Activated naive CD4-positive, alpha-beta T cell treated with anti-CD3 and anti-CD28 coated beads for 36 hours (primary cell): ENCODE results near the gene GRK2. TPM values are rescaled to one million over a fixed set of nuclear protein-coding genes. Genes with fewer than 3 reads are reported as not detected.

Source experiments
- CTCF ChIA-PET: fragments of 350-600 bp; sonication (Branson Sonifier 250); formaldehyde crosslinking; loops from one replicate; lab custom pipeline; 2021; ENCODE audit warnings: antibody characterized with exemption; lab: Charles Lee
- DNase-seq: peaks from one replicate; pipeline ENCODE4 v3.0.0-alpha.2; 2020
- H3K27ac Mint-ChIP-seq: one replicate; pipeline ENCODE4 v1.8.0; 2021; ENCODE audit warnings: mild to moderate bottlenecking, mixed read lengths
- H3K27me3 Mint-ChIP-seq: one replicate; pipeline ENCODE4 v1.8.0; 2021; ENCODE audit warnings: low read depth, mixed read lengths
- H3K36me3 Mint-ChIP-seq: one replicate; pipeline ENCODE4 v1.8.0; 2021; ENCODE audit warnings: low read depth, mixed read lengths
- H3K4me1 Mint-ChIP-seq: one replicate; pipeline ENCODE4 v1.8.0; 2021; ENCODE audit warnings: low read depth, mixed read lengths
- H3K4me3 Mint-ChIP-seq: one replicate; pipeline ENCODE4 v1.8.0; 2021; ENCODE audit warnings: mild to moderate bottlenecking, moderate library complexity, mixed read lengths
- H3K9me3 Mint-ChIP-seq: one replicate; pipeline ENCODE4 v1.8.0; 2021; ENCODE audit warnings: mixed read lengths
- intact Hi-C: fragments of 100-400 bp; cut with micrococcal nuclease; formaldehyde crosslinking; loops from one replicate; pipeline ENCODE4 v1.15.1; 2023
- total RNA-seq, 2 experiments: library from RNA; stranded (reverse); gene quantifications; one replicate each; pipeline ENCODE4 v1.2.3, GENCODE V29; 2021

Gene GRK2
- total RNA-seq, 2 experiments from 2014 or later = 293 to 295 TPM

DNA sequence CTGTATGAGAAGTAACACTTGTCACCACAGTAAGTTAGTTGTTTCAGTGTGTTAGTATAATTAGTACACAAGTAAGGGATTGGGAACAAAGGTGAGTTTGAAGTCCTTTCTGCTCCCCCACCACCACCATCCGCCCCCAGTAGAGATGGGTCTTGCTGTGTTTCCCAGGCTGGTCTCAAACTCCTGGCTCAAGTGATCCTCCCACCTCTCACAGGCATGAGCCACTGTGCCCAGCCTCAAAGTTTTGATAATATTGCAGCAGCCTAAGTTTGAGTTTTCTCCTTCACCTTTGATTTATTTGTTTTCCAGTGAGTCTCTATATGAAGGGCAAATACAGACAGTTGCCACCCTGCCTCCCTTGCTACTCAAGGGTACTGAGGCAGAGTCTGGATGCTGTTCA is 23.7 kb upstream of the GRK2 start:
- H3K4me3 Mint-ChIP-seq = peak overlapping the region; percentile 86
- no peaks in the 10 kb centered on the region for H3K9me3 Mint-ChIP-seq
- H3K27me3 Mint-ChIP-seq = no peaks in the 10 kb centered on the region
- H3K27ac Mint-ChIP-seq = peak overlapping the region; percentile 99
- H3K36me3 Mint-ChIP-seq = peaks cover 64% of the 10 kb centered on the region
- CTCF ChIA-PET = interaction anchor here (2.3 kb wide), 1 partner anchor 19 kb away, joined by 10 read pairs; no protein-coding TSS in a partner anchor
- DNase-seq = no peak
- H3K4me1 Mint-ChIP-seq = peaks cover 51% of the 10 kb centered on the region
- intact Hi-C loops = loop anchor here (5.0 kb wide), 1 partner anchor 150 kb away; the partner anchor contains the start of gene RAD9A

DNA sequence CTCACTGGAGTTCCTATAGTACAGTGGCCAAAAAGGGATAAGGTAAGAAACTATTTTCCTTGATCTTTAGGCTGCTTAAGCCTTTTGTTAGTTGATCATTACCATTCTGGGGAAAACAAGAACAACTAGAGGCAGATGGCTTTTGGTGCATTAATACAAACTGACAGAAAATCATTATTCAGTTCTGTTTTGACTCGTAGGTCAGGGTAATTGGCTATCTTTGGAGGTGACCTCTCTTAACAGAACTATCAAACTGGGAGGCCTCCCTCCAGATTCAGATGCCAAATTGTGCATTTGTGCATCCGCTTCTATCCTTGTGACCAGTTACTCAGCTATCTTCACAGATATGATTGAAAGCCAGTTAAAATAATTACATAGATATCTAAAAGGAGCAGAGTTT is 23.2 kb upstream of the GRK2 start:
- H3K4me3 Mint-ChIP-seq = peak overlapping the region; percentile 86
- peaks cover 51% of the 10 kb centered on the region for H3K4me1 Mint-ChIP-seq
- H3K27ac Mint-ChIP-seq = peak overlapping the region; percentile 99
- H3K27me3 Mint-ChIP-seq = no peaks in the 10 kb centered on the region
- intact Hi-C loops = loop anchor here (5.0 kb wide), 1 partner anchor 149 kb away; the partner anchor contains the start of gene RAD9A
- H3K9me3 Mint-ChIP-seq = no peaks in the 10 kb centered on the region
- DNase-seq = no peak
- H3K36me3 Mint-ChIP-seq = peaks cover 68% of the 10 kb centered on the region
- CTCF ChIA-PET = interaction anchor here (2.3 kb wide), 1 partner anchor 19 kb away, joined by 10 read pairs; no protein-coding TSS in a partner anchor

DNA sequence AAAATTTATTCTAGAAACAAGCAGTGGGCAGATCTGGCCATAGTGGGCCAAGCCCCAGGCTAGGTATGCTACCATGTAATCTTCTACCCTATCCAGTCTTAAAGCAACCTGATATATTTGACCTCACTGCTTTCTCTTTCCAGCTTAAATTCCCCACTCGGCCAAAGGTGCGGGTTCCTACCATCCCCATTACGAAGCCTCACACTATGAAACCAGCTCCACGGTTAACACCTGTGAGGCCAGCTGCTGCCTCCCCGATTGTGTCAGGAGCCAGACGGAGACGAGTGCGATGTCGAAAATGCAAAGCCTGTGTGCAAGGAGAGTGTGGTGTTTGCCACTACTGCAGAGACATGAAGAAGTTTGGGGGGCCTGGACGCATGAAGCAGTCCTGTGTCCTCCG is 21.2 kb upstream of the GRK2 start:
- no peaks in the 10 kb centered on the region for H3K9me3 Mint-ChIP-seq
- no peak overlapping the region for H3K4me3 Mint-ChIP-seq
- intact Hi-C loops = no loop called here
- CTCF ChIA-PET = interaction anchor here (1.1 kb wide), 1 partner anchor 19 kb away, joined by 3 read pairs; no protein-coding TSS in a partner anchor
- no peaks in the 10 kb centered on the region for H3K27me3 Mint-ChIP-seq
- peaks cover 82% of the 10 kb centered on the region for H3K36me3 Mint-ChIP-seq
- DNase-seq = no peak
- peaks cover 38% of the 10 kb centered on the region for H3K4me1 Mint-ChIP-seq
- H3K27ac Mint-ChIP-seq = peak overlapping the region; percentile 51

DNA sequence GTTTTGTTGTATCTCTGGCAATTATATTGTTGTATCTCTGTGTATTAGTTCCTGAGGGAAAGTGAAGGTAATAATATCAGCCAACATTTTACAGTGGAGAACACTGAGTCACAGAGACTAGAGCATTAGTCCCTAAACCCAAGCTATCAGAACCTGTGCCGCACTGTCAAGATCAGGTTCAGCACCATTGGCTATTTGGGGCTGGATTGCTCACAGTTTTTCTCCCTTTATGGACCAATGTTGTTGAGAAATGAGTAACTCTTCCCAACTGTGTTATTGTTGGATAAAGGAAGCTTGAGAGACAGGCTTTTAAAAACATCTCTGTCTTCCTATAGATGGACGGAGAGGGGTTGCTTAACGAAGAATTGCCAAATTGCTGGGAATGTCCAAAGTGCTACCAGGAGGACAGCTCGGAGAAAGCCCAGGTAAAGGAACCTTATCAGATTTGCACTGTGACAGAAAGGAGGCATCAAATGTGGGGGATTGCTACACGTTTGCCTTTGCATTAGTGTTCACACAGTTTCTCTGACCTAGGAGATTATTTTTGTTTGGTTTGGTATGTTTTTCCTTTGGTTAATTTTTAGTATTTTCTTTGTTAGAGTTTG is 18.2 kb upstream of the GRK2 start:
- CTCF ChIA-PET = no interaction called here
- H3K27me3 Mint-ChIP-seq = no peaks in the 10 kb centered on the region
- no peak overlapping the region for H3K27ac Mint-ChIP-seq
- intact Hi-C loops = no loop called here
- H3K4me1 Mint-ChIP-seq = peaks cover 31% of the 10 kb centered on the region
- no peaks in the 10 kb centered on the region for H3K9me3 Mint-ChIP-seq
- H3K4me3 Mint-ChIP-seq = no peak overlapping the region
- H3K36me3 Mint-ChIP-seq = peaks cover 62% of the 10 kb centered on the region
- no peak for DNase-seq

DNA sequence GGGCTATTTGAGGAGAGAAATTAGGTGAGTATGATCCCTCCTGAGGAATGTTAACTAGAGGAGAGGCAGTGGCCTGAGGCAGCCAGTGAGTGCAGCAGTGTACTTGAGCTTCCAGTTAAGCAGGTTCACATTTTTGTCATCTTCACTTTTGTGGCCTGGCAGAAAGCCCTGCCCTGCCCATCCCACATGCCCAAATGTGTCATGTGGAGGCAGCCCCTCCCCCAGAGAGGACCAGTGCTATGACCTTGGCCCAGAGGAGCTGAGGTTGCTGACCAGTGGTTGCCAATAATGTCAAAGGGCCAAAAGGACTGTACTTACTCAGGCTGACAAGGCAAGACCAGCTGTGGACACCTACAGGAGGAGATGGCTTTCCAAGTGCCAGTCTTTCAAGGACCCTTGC is 17.6 kb upstream of the GRK2 start:
- Mint-ChIP-seq H3K27me3 (no peaks in the 10 kb centered on the region), H3K4me3 (no peak overlapping the region), H3K9me3 (no peaks in the 10 kb centered on the region), H3K27ac (peak overlapping the region; percentile 54), H3K36me3 (peaks cover 60% of the 10 kb centered on the region), H3K4me1 (peaks cover 27% of the 10 kb centered on the region)
- DNase-seq = no peak
- intact Hi-C loops = no loop called here
- CTCF ChIA-PET = no interaction called here

DNA sequence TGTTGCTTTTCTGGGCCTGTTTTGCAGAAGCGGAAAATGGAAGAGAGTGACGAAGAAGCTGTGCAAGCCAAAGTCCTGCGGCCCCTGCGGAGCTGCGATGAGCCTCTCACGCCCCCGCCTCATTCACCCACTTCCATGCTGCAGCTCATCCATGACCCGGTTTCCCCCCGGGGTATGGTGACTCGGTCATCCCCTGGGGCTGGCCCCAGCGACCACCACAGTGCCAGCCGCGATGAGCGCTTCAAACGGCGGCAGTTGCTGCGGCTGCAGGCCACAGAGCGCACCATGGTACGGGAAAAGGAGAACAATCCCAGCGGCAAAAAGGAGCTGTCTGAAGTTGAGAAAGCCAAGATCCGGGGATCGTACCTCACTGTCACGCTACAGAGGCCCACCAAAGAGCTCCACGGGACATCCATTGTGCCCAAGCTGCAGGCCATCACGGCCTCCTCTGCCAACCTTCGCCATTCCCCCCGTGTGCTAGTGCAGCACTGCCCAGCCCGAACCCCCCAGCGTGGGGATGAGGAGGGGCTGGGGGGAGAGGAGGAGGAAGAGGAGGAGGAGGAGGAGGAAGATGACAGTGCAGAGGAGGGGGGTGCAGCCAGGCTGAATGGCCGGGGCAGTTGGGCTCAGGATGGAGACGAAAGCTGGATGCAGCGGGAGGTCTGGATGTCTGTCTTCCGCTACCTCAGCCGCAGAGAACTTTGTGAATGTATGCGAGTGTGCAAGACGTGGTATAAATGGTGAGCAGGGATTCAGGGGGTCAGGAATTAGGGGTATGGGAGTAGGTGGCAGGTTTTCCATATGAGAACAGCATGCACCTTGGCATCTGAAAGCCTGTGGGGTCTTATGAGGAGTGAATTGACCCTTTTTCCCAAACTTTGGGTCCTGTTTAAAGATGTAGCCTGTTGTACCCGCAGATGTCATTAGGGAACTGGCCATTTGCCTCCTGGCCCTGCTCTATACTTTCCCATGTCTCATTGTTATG is 15.9 kb upstream of the GRK2 start:
- H3K9me3 Mint-ChIP-seq = no peaks in the 10 kb centered on the region
- H3K27me3 Mint-ChIP-seq = no peaks in the 10 kb centered on the region
- H3K4me3 Mint-ChIP-seq = no peak overlapping the region
- H3K36me3 Mint-ChIP-seq = peaks cover 58% of the 10 kb centered on the region
- no peak for DNase-seq
- CTCF ChIA-PET = interaction anchor here (1.9 kb wide), 1 partner anchor 12 kb away, joined by 9 read pairs; no protein-coding TSS in a partner anchor
- peak overlapping the region; percentile 62 for H3K27ac Mint-ChIP-seq
- intact Hi-C loops = no loop called here
- peaks cover 14% of the 10 kb centered on the region for H3K4me1 Mint-ChIP-seq

DNA sequence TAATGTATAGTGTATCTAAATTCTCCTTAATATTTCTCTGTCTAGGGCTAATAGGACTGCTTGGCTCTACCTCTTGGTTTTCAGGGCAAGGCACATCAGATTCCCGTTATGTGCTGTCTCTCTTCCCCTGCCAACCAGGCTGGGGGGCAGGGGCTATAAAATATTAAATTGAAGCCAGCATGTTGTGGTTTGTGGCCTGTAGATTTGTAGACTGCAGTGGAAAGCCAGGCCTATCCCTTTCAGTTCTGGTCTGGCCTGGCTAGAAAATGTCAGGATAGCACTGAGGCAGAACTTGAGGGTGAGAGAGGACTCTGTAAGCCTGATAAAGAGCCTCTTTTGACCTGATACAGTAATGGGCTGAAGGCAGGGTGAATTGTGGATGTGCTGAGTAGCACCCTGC is 14.4 kb upstream of the GRK2 start:
- H3K9me3 Mint-ChIP-seq = no peaks in the 10 kb centered on the region
- intact Hi-C loops = no loop called here
- peaks cover 13% of the 10 kb centered on the region for H3K4me1 Mint-ChIP-seq
- peaks cover 53% of the 10 kb centered on the region for H3K36me3 Mint-ChIP-seq
- peak overlapping the region; percentile 37 for H3K27ac Mint-ChIP-seq
- no peaks in the 10 kb centered on the region for H3K27me3 Mint-ChIP-seq
- CTCF ChIA-PET = interaction anchor here (1.6 kb wide), 1 partner anchor 66 kb away, joined by 6 read pairs; no protein-coding TSS in a partner anchor
- DNase-seq = no peak
- no peak overlapping the region for H3K4me3 Mint-ChIP-seq

DNA sequence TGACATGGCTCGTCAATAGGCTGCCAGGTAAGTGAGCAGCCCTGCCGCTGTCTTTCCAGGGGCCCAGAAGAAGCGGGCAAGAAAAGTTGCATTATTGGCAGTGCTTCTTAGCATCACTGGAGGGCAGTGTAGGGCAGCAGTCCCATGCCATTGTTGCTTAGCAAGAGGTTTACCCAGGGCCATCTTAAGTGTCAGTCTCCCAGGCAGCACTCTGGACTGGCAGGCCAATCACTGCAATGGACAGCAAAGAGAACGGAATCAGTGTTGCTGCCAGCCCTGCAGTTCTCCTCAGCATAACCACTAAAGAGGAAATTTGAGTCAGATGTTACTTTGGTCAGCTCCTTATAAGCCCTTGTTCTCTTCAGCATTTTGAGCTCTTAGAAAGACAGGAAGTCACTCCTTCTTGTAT is 13.4 kb upstream of the GRK2 start:
- intact Hi-C loops = no loop called here

DNA sequence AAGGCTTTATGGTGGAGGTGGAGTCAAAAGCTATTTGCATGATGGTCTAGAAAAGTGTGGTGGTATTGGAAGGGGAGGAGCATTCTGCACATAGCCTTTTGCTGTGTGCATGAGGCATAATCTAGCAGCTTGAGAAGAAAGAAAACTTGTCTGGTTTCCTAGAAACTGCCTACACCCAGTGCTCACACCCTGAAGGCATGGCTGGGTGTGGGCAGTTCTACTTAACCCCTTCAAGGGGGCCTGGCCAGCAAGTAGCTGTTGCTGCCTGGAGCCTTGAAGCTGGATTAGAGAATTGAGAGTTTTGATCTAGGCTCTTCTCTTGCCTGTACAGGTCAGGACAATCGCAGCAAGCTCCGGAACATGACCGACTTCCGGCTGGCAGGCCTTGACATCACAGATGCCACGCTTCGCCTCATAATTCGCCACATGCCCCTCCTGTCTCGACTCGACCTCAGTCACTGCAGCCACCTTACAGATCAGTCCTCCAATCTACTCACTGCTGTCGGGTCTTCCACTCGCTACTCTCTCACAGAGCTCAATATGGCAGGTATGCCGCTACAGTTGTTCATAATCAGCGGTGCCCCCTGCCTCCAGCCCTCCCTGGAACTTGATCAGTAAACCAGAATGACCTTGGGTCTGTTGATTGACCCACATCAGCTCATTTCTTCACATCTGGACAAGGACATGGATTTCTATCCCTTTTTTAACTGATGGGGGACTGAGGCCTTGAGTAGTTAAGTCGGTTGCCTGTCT is 12.2 kb upstream of the GRK2 start:
- Mint-ChIP-seq H3K27ac (peak overlapping the region; percentile 28), H3K4me1 (peaks cover 13% of the 10 kb centered on the region), H3K36me3 (peaks cover 39% of the 10 kb centered on the region), H3K4me3 (no peak overlapping the region), H3K9me3 (no peaks in the 10 kb centered on the region), H3K27me3 (no peaks in the 10 kb centered on the region)
- intact Hi-C loops = no loop called here
- CTCF ChIA-PET = interaction anchor here (0.9 to 2.6 kb wide), 5 partner anchors 9 to 98 kb away, joined by 3 to 27 read pairs (median 4); no protein-coding TSS in a partner anchor
- no peak for DNase-seq

More for the DNA sequence above, 13.4 kb upstream of the GRK2 start:
- H3K27ac Mint-ChIP-seq = peak overlapping the region; percentile 28
- H3K27me3 Mint-ChIP-seq = no peaks in the 10 kb centered on the region
- CTCF ChIA-PET = interaction anchor here (0.6 to 2.6 kb wide), 6 partner anchors 10 to 213 kb away, joined by 3 to 27 read pairs (median 5); no protein-coding TSS in a partner anchor
- H3K9me3 Mint-ChIP-seq = no peaks in the 10 kb centered on the region
- DNase-seq = peak; percentile 44
- peaks cover 49% of the 10 kb centered on the region for H3K36me3 Mint-ChIP-seq
- peaks cover 13% of the 10 kb centered on the region for H3K4me1 Mint-ChIP-seq
- no peak overlapping the region for H3K4me3 Mint-ChIP-seq

DNA sequence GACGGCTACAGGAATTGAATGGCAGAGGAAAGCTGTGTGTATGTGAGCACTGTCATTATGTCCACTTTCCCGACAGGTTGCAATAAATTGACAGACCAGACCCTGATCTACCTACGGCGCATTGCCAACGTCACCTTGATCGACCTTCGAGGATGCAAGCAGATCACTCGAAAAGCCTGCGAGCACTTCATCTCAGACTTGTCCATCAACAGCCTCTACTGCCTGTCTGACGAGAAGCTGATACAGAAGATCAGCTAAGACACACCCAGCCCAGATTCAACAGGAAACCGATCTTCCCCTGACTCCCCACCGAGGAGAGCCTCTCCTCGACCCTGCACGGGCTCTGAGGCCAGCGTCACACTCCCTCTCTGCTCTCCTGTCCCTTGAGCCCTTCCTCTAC is 11.5 kb upstream of the GRK2 start:
- H3K4me1 Mint-ChIP-seq = peaks cover 13% of the 10 kb centered on the region
- H3K4me3 Mint-ChIP-seq = no peak overlapping the region
- no peaks in the 10 kb centered on the region for H3K27me3 Mint-ChIP-seq
- intact Hi-C loops = no loop called here
- CTCF ChIA-PET = interaction anchor here (0.6 to 2.6 kb wide), 5 partner anchors 8 to 332 kb away, joined by 3 to 27 read pairs (median 4); no protein-coding TSS in a partner anchor
- no peaks in the 10 kb centered on the region for H3K9me3 Mint-ChIP-seq
- DNase-seq = no peak
- H3K27ac Mint-ChIP-seq = no peak overlapping the region
- peaks cover 32% of the 10 kb centered on the region for H3K36me3 Mint-ChIP-seq

DNA sequence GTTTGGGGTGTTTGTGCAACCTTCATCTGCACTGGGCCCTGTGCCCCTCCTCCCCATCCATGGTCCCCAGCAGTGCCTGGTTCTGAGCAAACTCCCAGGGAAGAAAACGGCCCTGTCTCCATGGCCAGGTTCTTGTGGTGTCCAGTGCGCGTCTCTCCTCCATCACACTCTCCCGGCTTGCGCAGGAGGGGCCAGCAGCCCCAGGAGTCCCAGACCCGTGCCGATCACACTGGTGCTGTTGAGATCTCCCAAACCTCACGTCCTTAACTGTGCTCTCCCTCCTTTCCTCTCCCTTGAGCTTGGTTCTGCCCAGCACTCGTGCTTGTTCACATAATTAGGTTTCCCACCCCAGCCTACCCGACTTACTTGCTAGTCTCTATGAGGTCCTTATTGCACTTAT is 10.9 kb upstream of the GRK2 start:
- H3K27me3 Mint-ChIP-seq = no peaks in the 10 kb centered on the region
- H3K4me3 Mint-ChIP-seq = no peak overlapping the region
- peaks cover 12% of the 10 kb centered on the region for H3K4me1 Mint-ChIP-seq
- CTCF ChIA-PET = interaction anchor here (0.6 to 1.1 kb wide), 2 partner anchors 10 to 331 kb away, joined by 3 to 4 read pairs; no protein-coding TSS in a partner anchor
- peaks cover 31% of the 10 kb centered on the region for H3K36me3 Mint-ChIP-seq
- H3K27ac Mint-ChIP-seq = no peak overlapping the region
- no peak for DNase-seq
- intact Hi-C loops = no loop called here
- no peaks in the 10 kb centered on the region for H3K9me3 Mint-ChIP-seq
